Omental fat pad (tissue), 4 donors: ENCODE measurements around the gene TBL3. TPM values are rescaled to one million over a fixed set of nuclear protein-coding genes. Genes with fewer than 3 reads are reported as not detected.
"Not testable (repeated sequence)": the region's sequence is repeated elsewhere in the genome, so short reads cannot be mapped to it uniquely, and the experiment has no call there.

Experiments
- ATAC-seq: fragments of 150-250 bp; one replicate; pipeline ENCODE4 v1.9.1; 2016; ENCODE audit warnings: mild to moderate bottlenecking, moderate library complexity; ENCODE audit not compliant: low FRiP score
- DNase-seq: peaks from one replicate; pipeline ENCODE4 v3.0.0-alpha.2; 2019; ENCODE audit warnings: low spot score
- CTCF ChIP-seq, 3 donors: fragments of 450-650 bp; IDR thresholded peaks; one replicate each; pipeline ENCODE4 v1.5.1; 2016 to 2017; ENCODE audit warnings: antibody characterized with exemption in 3 of 3, mild to moderate bottlenecking in 3 of 3, moderate library complexity in 2 of 3
- total RNA-seq, 4 donors: library from RNA; depleted of rRNA; stranded (reverse); fragments of >200 nt; gene quantifications; one replicate each; pipeline ENCODE4 v1.1.0, GENCODE V29; 2016

TBL3 gene
- total RNA-seq, 4 donors from 2014 or later = 32.2 to 44.3 (median 34.3) TPM

- DNase-seq = no peak
- TF ChIP-seq CTCF (IDR thresholded peaks at IDR 0.05) = no peak
- peak; percentile 8 for ATAC-seq
Observed at GRCh38 chr16:2008631-2009163, 36.8 kb downstream of the TBL3 start.

- ATAC-seq = no peak
- no peak for TF ChIP-seq CTCF (IDR thresholded peaks at IDR 0.05)
- no peak for DNase-seq
Observed at GRCh38 chr16:2009164-2009711, 37.4 kb downstream of the TBL3 start.

GRCh38 chr16:2009791-2010510 is 38.1 kb downstream of the TBL3 start, which contains the start of gene ZNF598:
Gene ZNF598 (minus strand): TSS chr16:2009821.
- DNase-seq (no peak), ATAC-seq (peak; percentile 75)
- TF ChIP-seq CTCF (IDR thresholded peaks at IDR 0.05) = no peak

- ATAC-seq, DNase-seq: not testable (repeated sequence)
Observed at GRCh38 chr16:2011726-2012125, 39.9 kb downstream of the TBL3 start.

GRCh38 chr16:2013527-2013926 is 41.7 kb downstream of the TBL3 start:
- no peak for DNase-seq
- TF ChIP-seq CTCF (IDR thresholded peaks at IDR 0.05) = no peak
- no peak for ATAC-seq

GRCh38 chr16:2015117-2015946 is 43.5 kb downstream of the TBL3 start:
- TF ChIP-seq CTCF (IDR thresholded peaks at IDR 0.05) = no peak
- DNase-seq = no peak
- no peak for ATAC-seq

- no peak for ATAC-seq
- TF ChIP-seq CTCF (IDR thresholded peaks at IDR 0.05) = no peak
- no peak for DNase-seq
Observed at GRCh38 chr16:2015947-2016208, 44.0 kb downstream of the TBL3 start.
